H1 (cell line): ENCODE results near the gene TAGLN3. TPM values are rescaled to one million over a fixed set of nuclear protein-coding genes. Genes with fewer than 3 reads are reported as not detected.

Source experiments
- CTCF ChIA-PET: fragments of 300-600 bp; sonication (Branson Sonifier 250); formaldehyde crosslinking; loops from one replicate; lab custom pipeline; 2021; ENCODE audit not compliant: partially characterized antibody; lab: Charles Lee
- POLR2A ChIA-PET: fragments of 300-600 bp; sonication (Branson Sonifier 250); formaldehyde crosslinking; loops from one replicate; lab custom pipeline; 2021; ENCODE audit warnings: inconsistent platforms; ENCODE audit not compliant: partially characterized antibody; lab: Charles Lee
- DNase-seq, 2 experiments: peaks; one replicate each; pipeline versions ENCODE4 v3.0.0 to v3.0.0-alpha.2; 2010 to 2022; ENCODE audit warnings: low spot score in 2 of 2, low read depth in 1 of 2, mixed read lengths in 1 of 2
- FAIRE-seq: peaks from 2 replicates; lab custom pipeline; 2011; peaks lifted over from hg19 to GRCh38; lab: Jason Lieb, UNC
- H2AFZ ChIP-seq: 2 replicates; pipeline ENCODE4 v1.8.1; 2012; ENCODE audit warnings: low read length, inconsistent platforms
- H2AK5ac ChIP-seq: 2 replicates; pipeline ENCODE4 v1.6.1; 2013; ENCODE audit warnings: low read depth, low read length
- H2BK120ac ChIP-seq: replicated peaks from 2 replicates; pipeline ENCODE3; 2013; ENCODE audit warnings: low read depth, low read length, inconsistent platforms
- H2BK12ac ChIP-seq: 2 replicates; pipeline ENCODE4 v1.6.1; 2013; ENCODE audit warnings: low read depth, low read length
- H2BK15ac ChIP-seq: 2 replicates; pipeline ENCODE4 v1.6.1; 2013; ENCODE audit warnings: low read length
- H2BK20ac ChIP-seq: 2 replicates; pipeline ENCODE4 v1.6.1; 2013; ENCODE audit warnings: low read length
- H2BK5ac ChIP-seq: 2 replicates; pipeline ENCODE4 v1.6.1; 2013; ENCODE audit warnings: low read depth, low read length
- H3K14ac ChIP-seq: 2 replicates; pipeline ENCODE4 v1.6.1; 2013; ENCODE audit warnings: inconsistent platforms; ENCODE audit not compliant: insufficient read length
- H3K18ac ChIP-seq: 2 replicates; pipeline ENCODE4 v1.6.1; 2013; ENCODE audit warnings: low read length; ENCODE audit errors: extremely low read depth
- H3K23ac ChIP-seq: 2 replicates; pipeline ENCODE4 v1.6.1; 2013; ENCODE audit warnings: inconsistent platforms; ENCODE audit not compliant: insufficient read length
- H3K23me2 ChIP-seq: 2 replicates; pipeline ENCODE4 v1.6.1; 2013; ENCODE audit warnings: low read depth, low read length
- H3K27ac ChIP-seq: 2 replicates; pipeline ENCODE4 v1.6.1; 2011; ENCODE audit warnings: low read depth, low read length, inconsistent platforms
- H3K27me3 ChIP-seq, 4 experiments: replicated peaks in 1 of 4; 1 replicate in 1 of 4; 2 replicates in 3 of 4; pipeline versions ENCODE4 v1.6.1 to v1.8.1; 2011 to 2013; ENCODE audit warnings: low read length in 3 of 4, mild to moderate bottlenecking in 3 of 4, inconsistent platforms in 2 of 4, mixed read lengths in 2 of 4, moderate library complexity in 1 of 4; ENCODE audit not compliant: control insufficient read depth in 3 of 4, insufficient read depth in 3 of 4; ENCODE audit errors: extremely low read depth in 1 of 4
- H3K36me3 ChIP-seq, 4 experiments: 2 replicates each; pipeline versions ENCODE4 v1.6.1 to v1.8.1; 2011 to 2013; ENCODE audit warnings: mild to moderate bottlenecking in 4 of 4, low read length in 3 of 4, moderate library complexity in 2 of 4, control low read depth in 1 of 4, inconsistent platforms in 1 of 4; ENCODE audit not compliant: insufficient read depth in 4 of 4, control insufficient read depth in 2 of 4
- H3K4ac ChIP-seq: replicated peaks from 2 replicates; pipeline ENCODE3; 2013; ENCODE audit warnings: low read length, low read depth, mixed read lengths, inconsistent platforms; ENCODE audit not compliant: insufficient read length
- H3K4me1 ChIP-seq, 4 experiments: replicated peaks in 1 of 4; 1 replicate in 1 of 4; 2 replicates in 3 of 4; pipeline versions ENCODE4 v1.6.1 to v1.8.1; 2011 to 2013; ENCODE audit warnings: low read length in 3 of 4, inconsistent platforms in 2 of 4, mixed read lengths in 1 of 4; ENCODE audit not compliant: insufficient read depth in 4 of 4, control insufficient read depth in 3 of 4
- H3K4me2 ChIP-seq, 2 experiments: 2 replicates each; pipeline versions ENCODE4 v1.6.1 to v1.8.1; 2011 to 2013; ENCODE audit warnings: low read depth in 2 of 2, low read length in 2 of 2, control low read depth in 1 of 2, inconsistent platforms in 1 of 2, mild to moderate bottlenecking in 1 of 2; ENCODE audit not compliant: insufficient read depth in 1 of 2
- H3K4me3 ChIP-seq, 4 experiments: fragments of 200-600, 300-600 bp in 1 of 4; sonication (generic), shearing (Covaris generic), sonication (Bioruptor Twin) in 1 of 4; 2 replicates each; pipeline versions ENCODE4 v1.5.1 to v1.8.1; 2011 to 2016; ENCODE audit warnings: low read length in 4 of 4, low read depth in 3 of 4, control low read depth in 2 of 4, inconsistent platforms in 2 of 4, mild to moderate bottlenecking in 2 of 4, mixed read lengths in 1 of 4, moderate library complexity in 1 of 4; ENCODE audit not compliant: insufficient read depth in 2 of 4; ENCODE audit errors: extremely low read depth in 1 of 4
- H3K56ac ChIP-seq: replicated peaks from 2 replicates; pipeline ENCODE3; 2013; ENCODE audit warnings: low read depth, mild to moderate bottlenecking, mixed read lengths, low read length, inconsistent platforms; ENCODE audit not compliant: insufficient read length
- H3K79me1 ChIP-seq: 2 replicates; pipeline ENCODE4 v1.6.1; 2013; ENCODE audit warnings: low read depth, low read length, control low read depth
- H3K79me2 ChIP-seq, 2 experiments: 2 replicates each; pipeline versions ENCODE4 v1.6.1 to v1.8.1; 2012 to 2013; ENCODE audit warnings: low read length in 2 of 2, mild to moderate bottlenecking in 2 of 2, inconsistent platforms in 1 of 2; ENCODE audit not compliant: insufficient read depth in 2 of 2, control insufficient read depth in 1 of 2
- H3K9ac ChIP-seq, 4 experiments: replicated peaks in 1 of 4; 1 replicate in 1 of 4; 2 replicates in 3 of 4; pipeline versions ENCODE4 v1.6.1 to v1.8.1; 2011 to 2013; ENCODE audit warnings: low read depth in 3 of 4, low read length in 3 of 4, control low read depth in 2 of 4, mild to moderate bottlenecking in 2 of 4, moderate library complexity in 2 of 4, inconsistent platforms in 1 of 4; ENCODE audit errors: extremely low read depth in 1 of 4
- H3K9me3 ChIP-seq, 2 experiments: 2 replicates each; pipeline versions ENCODE4 v1.6.1 to v1.8.1; 2012 to 2013; ENCODE audit warnings: mild to moderate bottlenecking in 2 of 2, moderate library complexity in 2 of 2, control low read depth in 1 of 2, inconsistent platforms in 1 of 2, low read depth in 1 of 2, low read length in 1 of 2, mixed read lengths in 1 of 2; ENCODE audit not compliant: insufficient read depth in 2 of 2
- H4K20me1 ChIP-seq, 2 experiments: replicated peaks in 1 of 2; 2 replicates each; pipeline versions ENCODE3 to v1.8.1; 2011 to 2013; ENCODE audit warnings: inconsistent platforms in 2 of 2, low read length in 2 of 2, mild to moderate bottlenecking in 1 of 2; ENCODE audit not compliant: insufficient read depth in 2 of 2, control insufficient read depth in 1 of 2
- H4K5ac ChIP-seq: 2 replicates; pipeline ENCODE4 v1.6.1; 2013; ENCODE audit warnings: low read length, low read depth, mixed read lengths, inconsistent platforms; ENCODE audit not compliant: insufficient read length
- H4K8ac ChIP-seq: 2 replicates; pipeline ENCODE4 v1.8.0; 2013; ENCODE audit warnings: mild to moderate bottlenecking, moderate library complexity, low read length, inconsistent platforms; ENCODE audit not compliant: insufficient read depth; ENCODE audit errors: extremely low read depth
- H4K91ac ChIP-seq: replicated peaks from 2 replicates; pipeline ENCODE3; 2013; ENCODE audit warnings: low read length, mixed read lengths, inconsistent platforms; ENCODE audit not compliant: insufficient read length
- EP300 ChIP-seq, 2 experiments: IDR thresholded peaks; 1 replicate in 1 of 2; 2 replicates in 1 of 2; pipeline ENCODE4 v1.6.1; 2011 to 2012; ENCODE audit warnings: low read depth in 2 of 2, low read length in 2 of 2, mild to moderate bottlenecking in 2 of 2, borderline replicate concordance in 1 of 2, inconsistent platforms in 1 of 2, moderate library complexity in 1 of 2
- GABPA ChIP-seq: IDR thresholded peaks from 2 replicates; pipeline ENCODE4 v1.6.1; 2011; ENCODE audit warnings: mild to moderate bottlenecking, low read length, moderate library complexity, borderline replicate concordance; ENCODE audit not compliant: insufficient read depth
- KDM1A ChIP-seq: fragments of 200-600, 300-600 bp; sonication (generic); IDR thresholded peaks from 2 replicates; pipeline ENCODE4 v1.7.1; 2016; ENCODE audit warnings: mild to moderate bottlenecking, low read length, borderline replicate concordance
- WGBS, 2 experiments: shearing (Covaris generic) in 1 of 2; methylation state at CpG; one replicate each; pipeline versions ENCODE4 v1.1.6 to v1.1.7; 2013 to 2015; ENCODE audit warnings: low lambda C conversion rate in 2 of 2, mixed read lengths in 2 of 2, inconsistent platforms in 1 of 2, low coverage in 1 of 2, missing lambda C conversion rate in 1 of 2; ENCODE audit not compliant: insufficient replicate concordance in 2 of 2, insufficient coverage in 1 of 2, insufficient read length in 1 of 2; ENCODE audit errors: extremely low coverage in 1 of 2, missing lambda C conversion rate in 1 of 2; 5-methylcytosine and 5-hydroxymethylcytosine counted together
- polyA plus RNA-seq, 7 experiments: library from polyadenylated mRNA; depleted of rRNA in 3 of 7; stranded (reverse) in 5 of 7; unstranded in 2 of 7; fragments of >200 nt in 5 of 7; fragments of 200-250 nt in 2 of 7; gene quantifications; 1 replicate in 5 of 7; 2 replicates in 1 of 7; 4 replicates in 1 of 7; pipeline versions ENCODE4 v1.2.1 to v1.2.3, GENCODE V29; 2011 to 2013; ENCODE audit warnings: missing spikeins in 2 of 7, mixed read lengths in 2 of 7
- total RNA-seq: library from RNA; stranded (reverse); fragmentation: NEBNext Ultra II Directional; extraction: Animal tissue kit (Norgen Biotek cat#: 25700); gene quantifications from 2 replicates; pipeline ENCODE4 v1.2.1, GENCODE V29; 2021
- TF ChIP-seq, protein P1 (sequence below): IDR thresholded peaks from 2 replicates; pipeline ENCODE4 v1.6.1; 2011; ENCODE audit warnings: low read length, improper control_type of control experiment

Gene TAGLN3
- total and polyA plus RNA-seq, 2 of the 8 experiments (the other 6 are each of a cell fraction or from before 2014, with no cell fraction given) = 6.3 to 7.5 TPM

DNA sequence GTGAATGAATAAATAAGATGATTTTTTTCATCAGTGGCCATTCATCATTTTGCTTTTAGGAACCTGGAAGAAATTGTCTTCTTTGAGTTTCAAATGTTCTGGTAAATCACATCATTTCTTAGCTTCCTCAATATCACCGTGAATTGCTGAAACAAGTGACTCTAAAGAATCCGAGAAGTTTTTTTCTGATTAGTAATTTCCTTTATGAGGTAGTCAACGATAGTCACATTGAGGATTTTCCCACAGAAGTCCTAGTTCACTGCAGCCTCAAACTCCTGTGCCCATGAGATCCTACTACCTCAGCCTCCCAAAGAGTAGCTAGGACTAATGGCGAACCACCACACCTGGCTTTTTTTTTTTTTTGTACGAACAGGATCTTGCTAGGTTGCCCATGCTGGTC lies 32.2 kb downstream of the TAGLN3 start:
- no peak overlapping the region for H3K4me3 ChIP-seq
- no peak overlapping the region for H2BK5ac ChIP-seq
- no peaks in the 10 kb centered on the region for H3K4me1 ChIP-seq
- H2BK15ac ChIP-seq = no peak overlapping the region
- no peak overlapping the region for H3K9ac ChIP-seq
- H2BK120ac ChIP-seq = no peak overlapping the region
- H2BK20ac ChIP-seq = no peak overlapping the region
- H3K18ac ChIP-seq = no peak overlapping the region
- WGBS, 2 experiments = 91% methylated on average over 5 of the region's 5 CpGs; no CpG with 5 or more reads in 1 of the 2 experiments
- H3K4ac ChIP-seq = no peak overlapping the region
- H3K36me3 ChIP-seq = no peaks in the 10 kb centered on the region; a peak in 1 of 8 replicates
- no peak overlapping the region for H3K4me2 ChIP-seq
- no peak overlapping the region for H3K23ac ChIP-seq
- H2AFZ ChIP-seq = no peak overlapping the region
- ChIA-PET POLR2A (no interaction called here), CTCF (interaction anchor here (0.6 to 5.5 kb wide), 5 partner anchors 11 to 315 kb away, joined by 3 to 40 read pairs (median 5); no protein-coding TSS in a partner anchor)
- no peak overlapping the region for H3K56ac ChIP-seq
- no peaks in the 10 kb centered on the region for H3K79me1 ChIP-seq
- no peaks in the 10 kb centered on the region for H3K79me2 ChIP-seq
- H3K27me3 ChIP-seq = no peaks in the 10 kb centered on the region
- H4K91ac ChIP-seq = no peak overlapping the region
- H4K5ac ChIP-seq = no peak overlapping the region
- H3K14ac ChIP-seq = no peak overlapping the region
- no peak overlapping the region for H3K27ac ChIP-seq
- H4K20me1 ChIP-seq = no peaks in the 10 kb centered on the region
- DNase-seq (no peak), FAIRE-seq (no peak)
- H4K8ac ChIP-seq = no peak overlapping the region
- no peaks in the 10 kb centered on the region for H3K23me2 ChIP-seq
- no peak overlapping the region for H2AK5ac ChIP-seq
- TF ChIP-seq KDM1A (no peak), GABPA (no peak), EP300 (IDR thresholded peaks at IDR 0.05; ENCODE audit: borderline replicate concordance in 1 of 2, low read depth in 2 of 2, low read length in 2 of 2) (no peak)
- TF ChIP-seq, protein P1, sequence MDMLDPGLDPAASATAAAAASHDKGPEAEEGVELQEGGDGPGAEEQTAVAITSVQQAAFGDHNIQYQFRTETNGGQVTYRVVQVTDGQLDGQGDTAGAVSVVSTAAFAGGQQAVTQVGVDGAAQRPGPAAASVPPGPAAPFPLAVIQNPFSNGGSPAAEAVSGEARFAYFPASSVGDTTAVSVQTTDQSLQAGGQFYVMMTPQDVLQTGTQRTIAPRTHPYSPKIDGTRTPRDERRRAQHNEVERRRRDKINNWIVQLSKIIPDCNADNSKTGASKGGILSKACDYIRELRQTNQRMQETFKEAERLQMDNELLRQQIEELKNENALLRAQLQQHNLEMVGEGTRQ = no peak
- TF ChIP-seq, all 59 proteins: peak for 0
- Histone ChIP-seq H2BK12ac (no peak overlapping the region), H3K9me3 (peaks cover 4 to 11% of the 10 kb centered on the region in 2 experiments)
